Neural progenitor cell (in vitro differentiated cells): Measurements from ENCODE around the gene C10orf105.

Source experiments
- CTCF ChIP-seq: fragments of 200-600 bp; sonication (generic); IDR thresholded peaks from 2 replicates; pipeline ENCODE4 v1.5.1; 2017; ENCODE audit warnings: antibody characterized with exemption, mild to moderate bottlenecking
- EZH2 ChIP-seq: fragments of 200-600 bp; sonication (generic); IDR thresholded peaks from 2 replicates; pipeline ENCODE4 v1.6.1; 2017; ENCODE audit warnings: antibody characterized with exemption, mild to moderate bottlenecking, moderate library complexity
- EZH2phosphoT487 ChIP-seq: fragments of 200-600 bp; sonication (generic); IDR thresholded peaks from 2 replicates; pipeline ENCODE4 v1.6.1; 2017; ENCODE audit warnings: antibody characterized with exemption

DNA sequence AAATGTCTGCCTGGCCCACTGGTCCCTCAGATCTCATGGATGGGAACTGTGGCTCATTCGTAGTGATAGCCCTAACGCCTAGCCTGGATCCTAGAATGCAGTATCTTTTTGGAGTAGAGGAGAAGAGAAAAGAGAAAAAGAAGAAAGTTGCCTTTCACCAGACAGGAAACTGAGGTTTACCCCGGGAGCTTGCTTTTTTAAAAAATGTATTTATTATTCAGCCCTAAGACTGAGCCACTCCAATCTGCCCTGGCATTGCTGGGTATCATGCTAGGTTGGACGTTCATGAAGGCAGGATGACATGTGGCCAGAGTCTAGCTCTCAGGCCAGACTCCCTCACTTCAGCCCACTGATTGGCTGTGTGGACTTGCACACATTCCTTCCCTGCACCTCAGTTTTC lies 21.5 kb upstream of the C10orf105 start:
- TF ChIP-seq CTCF = no peak
- TF ChIP-seq EZH2phosphoT487 = no peak
- TF ChIP-seq EZH2 = no peak
